DMS114 treated with DMSO at 0.1 percent for 48 hours (cell line): ENCODE results near the gene RAB7B.
"Not testable (repeated sequence)": the region's sequence is repeated elsewhere in the genome, so short reads cannot be mapped to it uniquely, and the experiment has no call there.

ENCODE experiments used
- DNase-seq: peaks from one replicate; lab custom pipeline; 2025; ENCODE audit not compliant: unreplicated experiment; lab: John Stamatoyannopoulos, UW

The RAB7B gene

DNA sequence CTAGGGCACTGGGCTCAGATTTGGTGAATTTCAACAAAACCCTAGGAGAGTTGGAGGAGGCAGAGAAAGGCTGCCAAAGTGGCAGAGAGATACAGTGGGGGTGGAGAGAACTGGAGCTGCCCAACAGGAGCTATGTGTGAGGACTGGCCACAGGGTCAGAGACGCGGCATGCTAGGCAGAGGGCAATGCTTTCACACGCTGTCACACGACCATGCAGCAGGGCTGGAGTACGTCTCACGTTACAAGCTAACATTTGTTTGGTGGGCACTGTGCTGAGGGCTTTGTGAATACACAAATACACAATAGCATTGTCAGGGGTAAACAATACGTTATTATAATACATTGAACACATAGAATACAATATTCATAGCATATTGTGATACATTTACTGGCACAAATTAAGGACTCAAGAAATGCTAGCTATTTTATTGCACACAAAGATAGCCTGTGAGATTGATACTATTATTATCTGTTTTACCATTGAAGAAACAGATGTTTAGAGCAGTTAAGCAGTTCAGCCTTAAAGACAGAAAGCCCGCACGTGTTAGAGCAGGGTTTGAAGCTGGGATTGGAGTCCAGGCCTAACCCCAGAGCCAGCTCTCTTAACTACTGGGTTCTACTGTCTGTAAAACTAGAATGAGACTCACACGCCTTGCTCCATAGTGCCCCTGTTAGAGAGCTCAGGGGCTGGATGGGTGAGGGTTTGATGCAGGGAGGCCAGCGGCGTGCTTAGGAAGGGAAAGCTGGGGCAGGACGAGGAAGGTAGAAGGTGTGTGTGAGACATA lies 4.5 kb downstream of the RAB7B start:
- DNase-seq = no peak

DNA sequence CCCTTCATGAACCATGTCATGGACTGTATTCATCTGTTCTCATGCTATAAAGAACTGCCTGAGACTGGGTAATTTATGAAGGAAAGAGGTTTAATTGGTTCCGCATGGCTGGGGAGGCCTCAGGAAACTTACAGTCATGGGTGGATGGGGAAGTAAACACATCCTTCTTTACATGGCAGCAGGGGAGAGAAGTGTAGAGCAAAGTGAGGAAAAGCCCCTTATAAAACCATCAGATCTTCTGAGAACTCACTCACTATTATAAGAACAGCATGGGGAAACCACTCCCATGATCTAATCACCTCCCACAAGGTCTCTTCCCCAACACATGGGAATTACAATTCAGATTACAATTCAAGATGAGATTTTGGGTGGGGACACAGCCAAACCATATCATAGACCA lies 6.6 kb downstream of the RAB7B start:
- not testable (repeated sequence) for DNase-seq

DNA sequence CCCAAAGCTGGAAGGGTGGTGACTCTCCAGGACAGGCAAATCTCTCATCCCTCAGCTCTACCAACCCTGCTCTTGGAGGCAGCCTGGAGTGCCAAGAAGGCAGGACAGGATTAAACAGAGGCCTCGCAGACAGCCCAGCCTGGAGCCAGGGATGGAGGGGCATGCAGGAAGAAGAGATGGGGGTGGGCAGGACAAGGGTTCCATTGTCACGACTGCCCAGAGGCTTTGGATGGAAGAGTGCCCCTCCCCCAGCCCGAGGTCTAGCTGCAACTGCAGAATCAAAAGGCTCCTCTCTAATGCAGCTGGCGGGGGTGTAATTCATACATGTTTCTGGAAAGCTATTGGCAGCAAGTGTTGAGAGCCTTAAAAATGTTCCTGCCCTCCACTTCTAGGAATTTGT lies 8.8 kb downstream of the RAB7B start:
- DNase-seq = no peak

DNA sequence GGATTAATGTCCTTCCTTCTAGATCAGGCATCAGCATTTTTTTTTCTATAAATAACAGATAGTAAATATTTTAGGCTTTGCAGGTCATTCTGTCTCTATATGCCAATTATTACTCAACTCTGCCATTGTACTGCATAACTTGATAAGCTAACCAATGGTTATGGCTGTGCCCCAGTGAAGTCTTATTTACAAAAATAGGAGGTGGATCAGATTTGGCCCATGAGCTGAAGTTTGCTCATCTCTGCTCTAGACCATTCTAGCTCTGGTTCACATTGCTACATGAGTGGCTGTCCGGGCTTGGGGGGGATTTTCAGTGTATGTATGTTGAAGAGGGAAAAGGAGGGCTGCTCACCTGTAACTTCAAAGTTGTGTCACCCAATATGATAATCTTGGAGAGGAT lies 10.1 kb downstream of the RAB7B start:
- no peak for DNase-seq

DNA sequence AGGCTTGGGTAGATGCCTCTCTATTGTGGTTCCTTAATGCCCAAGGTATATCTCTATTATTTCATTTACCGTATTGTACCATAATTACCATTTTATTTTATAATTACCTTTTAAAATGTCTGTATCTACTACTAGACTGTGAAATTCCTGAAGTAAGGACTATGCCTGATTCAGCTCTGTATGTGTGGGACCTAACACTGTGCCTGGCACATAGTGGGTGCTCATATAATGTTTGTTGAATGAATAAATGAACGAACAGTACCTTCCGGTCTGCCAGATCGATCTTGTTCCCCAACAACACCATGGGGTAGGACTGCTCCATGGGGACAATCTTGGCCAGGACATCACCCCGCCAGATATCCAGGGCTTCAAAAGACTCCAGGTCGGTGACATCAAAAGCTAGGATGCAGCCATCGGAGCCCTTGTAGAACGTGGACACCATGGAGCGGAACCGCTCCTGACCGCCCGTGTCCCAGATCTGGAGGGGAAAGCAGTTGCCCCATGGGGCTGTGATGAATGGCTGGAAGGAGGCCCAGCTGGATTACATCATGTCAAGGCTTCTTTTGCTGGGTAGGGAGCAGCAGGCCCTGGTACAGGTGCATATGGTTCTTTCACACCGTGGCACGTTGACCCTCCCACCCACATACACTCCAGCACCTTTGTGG lies 10.8 kb downstream of the RAB7B start:
- DNase-seq = no peak

DNA sequence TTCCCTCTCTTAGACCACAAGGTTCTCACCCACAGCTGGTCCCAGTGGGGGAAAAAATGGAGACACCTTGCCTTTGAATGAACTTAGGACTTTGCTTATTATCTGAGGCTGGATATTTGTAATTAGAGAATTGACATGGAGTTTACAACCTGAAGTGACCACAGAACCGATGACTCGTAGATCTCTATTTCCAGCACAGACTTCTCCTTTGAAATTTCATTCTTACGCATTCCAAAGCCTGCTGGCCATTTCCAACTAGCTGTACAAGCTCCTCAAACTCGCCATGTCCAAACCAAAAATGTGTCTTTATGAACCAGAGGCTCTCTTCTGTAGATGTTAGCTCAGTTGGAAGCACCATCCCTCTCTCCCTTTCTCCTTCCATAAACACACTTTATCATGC lies 12.0 kb downstream of the RAB7B start:
- no peak for DNase-seq

DNA sequence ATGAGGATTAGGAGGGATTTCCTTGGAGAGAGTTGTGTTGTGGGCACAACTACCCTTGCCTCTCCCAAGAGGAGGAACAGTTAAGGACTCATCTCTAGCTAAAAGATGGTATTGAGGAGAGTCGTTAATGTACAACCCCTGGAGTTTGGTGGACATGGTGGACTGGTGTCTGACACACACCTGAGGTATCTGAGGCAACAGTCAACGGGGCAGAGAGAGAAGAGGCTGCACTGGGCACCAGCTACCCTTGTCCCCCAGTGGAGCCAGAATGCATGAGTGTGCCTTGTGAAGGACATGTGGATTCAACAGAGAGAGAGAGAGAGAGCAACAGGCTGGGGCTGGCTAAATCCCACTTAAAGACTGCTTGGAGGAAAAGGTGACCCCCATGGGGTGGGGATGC lies 13.0 kb downstream of the RAB7B start:
- DNase-seq = no peak

DNA sequence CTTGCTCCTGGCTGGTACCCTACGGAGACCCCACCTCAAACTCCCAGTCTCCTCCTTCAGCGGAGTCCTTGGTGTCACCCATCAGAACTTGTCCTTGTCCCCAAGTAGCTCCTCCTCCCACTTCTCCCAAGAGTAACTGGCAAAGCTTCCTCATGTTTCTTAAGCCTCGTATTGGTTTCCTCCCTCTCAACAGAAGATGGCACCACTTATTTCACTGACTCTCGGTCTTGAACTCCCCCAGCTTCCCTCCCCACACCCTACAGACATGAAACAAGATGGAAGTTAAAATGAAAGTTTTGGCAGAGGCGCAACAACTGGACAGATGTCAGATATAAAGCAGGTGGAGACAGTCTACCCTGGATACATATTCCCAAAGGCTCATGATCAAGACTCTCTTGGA lies 13.4 kb downstream of the RAB7B start:
- no peak for DNase-seq

DNA sequence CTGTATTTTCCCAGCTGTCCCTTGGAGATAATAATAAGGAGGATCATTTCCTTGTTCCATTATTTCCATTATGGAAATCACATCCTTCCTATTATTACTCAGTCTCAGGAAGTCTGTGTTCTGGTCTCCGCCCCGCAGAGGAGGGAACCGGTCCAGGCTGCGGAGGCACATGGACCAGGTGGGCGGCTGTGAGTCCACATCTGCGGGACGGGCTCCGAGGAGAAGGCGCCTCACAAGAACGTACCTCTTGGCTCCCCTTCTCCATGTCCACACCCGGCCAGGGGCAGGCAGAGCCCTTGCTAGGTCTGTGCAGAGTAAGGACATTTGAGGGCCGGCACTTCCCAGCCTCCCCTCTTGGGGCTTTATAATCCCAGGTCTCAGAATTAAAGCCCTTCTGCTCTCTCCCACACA lies 14.6 kb downstream of the RAB7B start:
- DNase-seq = no peak

DNA sequence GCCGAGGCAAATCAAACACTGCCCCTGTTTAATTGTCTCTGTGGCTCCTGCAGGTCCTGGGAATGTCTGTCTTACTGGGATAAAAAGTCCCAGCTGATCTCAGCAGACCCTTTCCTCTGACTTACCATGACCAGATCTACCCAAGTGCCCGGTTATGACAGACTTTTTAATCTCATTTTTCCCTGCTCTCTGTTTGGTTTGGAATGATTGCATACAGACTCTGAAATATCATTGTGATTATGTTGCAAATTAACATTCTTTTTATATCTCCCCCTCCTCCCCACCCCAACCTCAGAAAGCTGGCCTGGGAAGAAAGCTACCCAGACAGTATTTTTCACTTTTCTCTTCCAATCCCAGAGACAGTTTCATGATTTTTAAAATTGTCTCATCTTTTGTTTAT lies 16.3 kb downstream of the RAB7B start:
- DNase-seq = no peak

DNA sequence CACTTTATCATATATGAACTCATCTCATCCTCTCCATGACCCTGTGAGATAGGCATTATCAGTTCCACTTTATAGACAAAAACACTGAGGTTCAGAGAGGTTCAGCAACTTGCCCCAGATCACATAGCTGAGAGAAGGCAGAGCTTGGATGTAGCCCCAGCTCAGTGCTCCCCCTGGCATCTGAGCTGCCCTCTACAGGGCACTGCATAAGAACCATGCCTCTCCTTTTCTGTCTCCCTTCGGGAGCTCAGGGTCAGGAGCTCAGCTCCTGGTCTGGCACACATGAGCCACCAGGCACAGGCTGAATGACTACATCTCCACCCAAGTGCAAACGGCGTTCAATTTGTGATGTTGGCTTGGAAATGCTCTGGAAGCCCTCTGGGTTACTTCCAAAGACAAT lies 16.9 kb downstream of the RAB7B start:
- DNase-seq = no peak

DNA sequence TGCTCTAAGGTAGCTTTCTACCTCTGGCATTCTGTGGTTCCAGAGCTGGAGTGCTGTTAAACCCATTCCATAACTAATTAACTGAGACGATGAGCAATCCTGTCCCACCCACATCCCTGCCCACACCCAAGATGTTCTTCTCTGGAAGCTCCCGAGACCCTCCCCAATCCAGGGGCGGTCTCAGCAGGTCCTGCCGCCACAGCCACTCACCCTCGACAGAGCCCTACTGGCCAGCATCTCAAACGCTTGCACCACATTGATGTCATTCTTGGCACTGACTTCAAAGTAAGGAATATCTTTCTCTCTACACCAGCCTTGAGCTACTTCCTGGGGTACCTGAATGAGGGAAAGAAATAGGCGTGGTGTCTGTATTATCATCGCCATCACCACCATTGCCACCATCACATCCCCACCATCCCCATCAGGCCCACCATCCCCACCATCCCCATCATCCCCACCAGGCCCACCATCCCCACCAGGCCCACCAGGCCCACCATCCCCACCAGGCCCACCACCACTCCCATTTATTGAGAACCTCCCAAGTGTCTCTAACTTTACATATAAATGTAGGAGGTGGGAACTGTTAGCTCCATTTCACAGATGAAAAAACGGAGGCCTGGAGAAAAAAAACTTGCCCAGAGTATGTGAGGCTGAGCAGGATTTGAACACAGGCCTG lies 17.7 kb downstream of the RAB7B start:
- no peak for DNase-seq

DNA sequence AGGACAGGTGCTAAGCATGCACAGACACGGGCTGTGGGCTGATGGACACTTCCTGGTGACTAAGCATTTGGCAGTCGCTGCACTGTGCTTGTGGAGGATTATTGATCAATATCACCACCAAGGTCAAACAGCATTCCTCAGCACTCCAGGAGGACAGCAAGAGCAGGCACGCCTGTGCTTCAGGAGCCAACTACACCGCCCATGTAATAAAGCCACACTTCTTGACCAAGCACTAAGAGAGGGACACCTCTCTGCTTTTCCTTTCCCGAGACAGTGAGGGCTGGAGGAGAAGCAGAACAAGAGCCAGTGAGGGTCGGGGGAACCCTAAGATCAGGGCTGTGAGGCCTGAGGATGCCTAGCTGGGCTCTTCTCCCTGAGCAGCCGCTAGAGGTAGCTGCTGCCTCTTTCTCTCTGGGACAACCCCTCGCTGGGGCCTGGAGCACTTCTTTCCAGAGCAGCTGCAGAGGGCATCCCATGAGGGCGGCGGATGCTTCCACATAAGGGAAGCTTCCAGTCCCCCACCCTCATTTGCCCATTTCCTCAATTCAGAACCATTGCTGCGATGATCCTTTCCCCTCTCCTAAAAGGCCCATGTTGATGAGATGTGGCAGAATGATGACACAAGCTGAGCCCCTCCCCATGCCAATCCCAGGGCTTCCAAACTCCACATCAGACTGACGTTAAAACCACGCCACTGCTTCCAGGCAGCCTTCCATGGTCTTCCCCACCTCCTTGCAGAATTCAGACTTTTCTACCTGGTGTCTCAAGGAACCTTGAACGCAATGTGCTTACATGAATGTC lies 19.1 kb downstream of the RAB7B start:
- peak; percentile 28 for DNase-seq

DNA sequence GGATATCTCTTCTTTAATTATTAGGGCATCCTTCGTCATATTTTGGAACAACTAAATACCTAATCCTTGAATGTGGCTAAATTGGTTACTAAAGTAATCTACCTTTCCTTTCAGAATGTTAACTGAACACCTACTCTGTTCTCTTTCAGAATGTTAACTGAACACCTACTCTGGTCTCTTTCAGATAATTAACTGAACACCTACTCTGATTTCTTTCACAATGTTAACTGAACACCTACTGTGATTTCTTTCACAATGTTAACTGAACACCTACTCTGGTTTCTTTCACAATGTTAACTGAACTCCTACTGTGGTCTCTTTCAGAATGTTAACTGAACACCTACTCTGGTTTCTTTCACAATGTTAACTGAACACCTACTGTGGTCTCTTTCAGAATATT lies 21.9 kb downstream of the RAB7B start:
- DNase-seq = no peak

DNA sequence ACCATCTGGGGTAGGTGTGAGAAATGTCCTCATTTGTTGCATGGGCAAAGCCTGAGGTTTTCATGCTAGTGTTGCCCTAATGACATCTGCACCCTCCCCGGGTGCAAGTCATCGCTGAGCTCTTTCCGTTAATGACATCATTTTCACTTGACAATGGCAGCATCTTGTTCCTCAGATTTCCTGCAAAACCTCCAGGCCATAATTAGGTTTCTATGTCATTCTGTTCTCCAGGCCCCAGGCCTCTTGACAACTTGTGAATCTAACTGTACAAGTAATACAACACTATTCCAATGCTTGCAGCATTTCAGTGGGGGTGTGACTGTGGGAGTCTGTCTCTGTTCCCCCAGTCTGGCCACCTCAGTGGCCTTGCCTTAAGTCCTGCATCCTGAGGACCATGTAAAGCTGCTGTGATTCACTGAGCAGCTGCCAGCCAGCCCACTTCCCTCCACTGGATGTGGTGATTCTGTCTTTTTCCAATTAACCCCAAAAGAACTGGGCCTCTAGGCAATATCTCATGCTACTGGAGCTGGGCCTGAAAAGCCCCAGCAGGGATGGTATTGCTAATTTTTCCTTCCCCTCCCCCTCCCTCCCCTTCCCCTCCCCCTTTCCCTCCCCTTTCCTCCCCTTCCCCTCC lies 22.8 kb downstream of the RAB7B start:
- DNase-seq = no peak

DNA sequence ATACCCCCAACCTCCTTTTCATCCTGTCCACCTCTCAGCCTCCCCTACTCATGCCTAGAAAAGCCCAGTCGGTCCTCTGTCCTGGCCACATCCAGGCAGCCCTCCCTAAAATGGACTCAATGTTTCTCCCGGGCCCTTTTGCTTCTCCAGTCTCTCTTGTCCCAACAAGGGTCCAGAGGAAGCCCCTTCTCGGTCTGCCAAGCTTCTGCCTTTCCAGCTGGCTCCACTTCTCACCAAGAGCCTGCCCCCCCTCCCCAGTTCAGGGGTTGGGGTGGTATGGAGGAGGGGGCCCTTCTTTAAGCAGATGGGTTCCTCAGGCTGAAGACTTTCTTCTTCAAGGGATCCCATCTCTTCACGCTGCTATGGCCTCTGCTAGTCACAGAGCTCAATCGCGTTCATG lies 23.9 kb downstream of the RAB7B start:
- DNase-seq = no peak

DNA sequence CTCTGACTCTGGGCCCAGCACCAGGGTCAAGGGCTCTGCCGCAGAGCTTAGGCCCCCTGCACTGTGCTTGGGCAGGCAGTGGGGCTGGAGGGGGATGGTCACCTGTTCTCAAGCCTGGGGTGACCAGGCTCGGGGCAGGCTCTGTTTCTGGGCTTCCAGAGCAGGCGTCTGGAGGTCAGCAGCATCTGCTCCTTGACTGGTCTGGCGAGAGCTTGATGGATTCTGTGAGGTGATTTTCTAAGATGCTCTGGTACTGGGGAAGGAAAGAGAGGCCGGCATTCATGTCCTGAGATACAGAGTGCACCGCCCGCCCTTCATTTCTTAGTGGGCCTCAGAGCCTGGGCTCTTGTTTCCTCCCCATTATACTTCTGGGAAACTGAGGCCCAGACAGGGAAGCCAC lies 24.5 kb downstream of the RAB7B start:
- no peak for DNase-seq

DNA sequence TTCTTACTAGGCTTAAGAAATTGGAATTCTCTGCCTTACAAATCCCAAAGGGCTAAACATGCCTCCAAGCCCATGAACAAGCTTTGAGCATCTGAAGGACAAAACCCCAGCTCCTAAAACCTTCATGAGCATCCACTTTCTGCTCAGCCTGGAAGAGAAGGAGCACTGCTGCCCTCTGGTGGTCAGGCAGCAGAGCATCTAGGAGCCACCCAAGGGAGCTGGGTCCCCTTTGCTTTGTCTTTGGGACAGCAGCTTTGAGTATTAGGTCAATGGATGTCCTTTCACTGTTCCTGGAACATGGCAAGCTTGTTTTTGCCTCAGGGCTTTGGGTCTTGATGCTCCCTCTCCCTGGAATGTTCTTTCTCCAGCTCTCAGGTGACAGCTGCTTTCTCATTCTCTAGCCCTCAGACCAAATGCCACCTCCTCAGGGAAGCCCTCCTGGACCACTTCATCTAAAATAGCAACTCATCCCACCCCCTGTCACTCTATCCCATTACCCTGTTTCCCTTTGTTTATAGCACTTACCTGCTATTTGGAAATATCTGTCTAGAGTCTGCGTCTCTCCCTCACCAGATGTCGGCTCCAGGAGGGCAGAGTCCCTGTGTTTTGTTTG lies 25.7 kb downstream of the RAB7B start:
- DNase-seq = peak; percentile 65

DNA sequence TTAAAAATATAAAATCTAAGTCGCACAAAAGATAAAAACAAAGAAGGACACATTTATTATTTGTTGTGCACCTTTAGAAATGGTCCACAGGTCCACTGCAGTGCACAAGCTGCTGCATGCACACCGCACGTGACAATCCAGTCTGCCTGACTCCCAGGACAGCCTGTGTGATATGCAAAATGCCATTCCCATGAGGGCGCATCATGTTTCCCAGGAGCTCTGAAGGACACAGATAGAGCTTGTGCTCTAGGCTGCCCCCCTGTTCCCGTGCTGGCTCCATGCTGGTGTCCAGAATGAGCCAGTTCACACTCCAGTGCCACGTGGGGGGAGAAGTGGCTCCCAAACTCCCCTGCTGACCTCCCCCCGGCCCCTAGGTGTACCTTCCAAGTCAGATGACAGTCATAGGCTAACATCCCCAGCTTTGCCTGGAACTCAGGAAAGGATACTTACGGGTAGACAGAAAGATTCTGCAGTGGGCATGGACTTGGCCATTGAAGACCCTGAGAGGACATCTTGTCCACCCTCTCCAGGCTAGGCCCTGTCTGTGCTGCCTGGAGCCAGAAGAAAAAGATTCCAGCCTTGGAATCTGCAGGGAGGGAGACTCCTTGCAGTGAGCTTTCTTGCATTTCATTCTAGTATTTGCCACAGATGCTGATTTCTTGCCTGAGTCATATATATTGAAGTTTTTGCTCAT lies 26.3 kb downstream of the RAB7B start:
- no peak for DNase-seq

DNA sequence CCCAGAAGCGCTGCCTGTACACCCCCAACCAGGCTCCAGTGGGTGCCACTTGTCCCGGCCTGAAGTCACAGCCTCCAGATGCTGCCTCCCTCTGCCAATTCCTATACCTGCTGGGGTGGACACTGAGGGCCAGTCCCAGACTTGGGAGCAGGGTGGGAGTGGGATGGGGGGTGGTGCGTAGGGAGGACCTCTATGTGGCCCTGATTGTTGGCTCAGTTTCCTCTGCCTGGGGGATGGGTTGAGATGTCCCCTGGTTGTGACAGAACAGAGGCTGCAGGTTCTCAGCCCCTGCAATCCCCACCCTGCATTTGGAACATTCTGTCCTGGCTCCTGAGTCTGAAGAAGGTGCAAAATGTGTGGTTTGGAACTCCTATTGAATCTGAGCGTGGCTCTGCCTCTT lies 27.2 kb downstream of the RAB7B start:
- DNase-seq = no peak
